Ovary (tissue), 3 donors: ENCODE measurements around the gene ARHGEF37.

ENCODE experiments used
- CTCF ChIP-seq, 3 donors: fragments of 450-650 bp in 2 of 3; fragments of 200-600 bp in 1 of 3; IDR thresholded peaks; one replicate each; pipeline versions ENCODE4 v1.5.1 to v1.8.0; 2016 to 2022; ENCODE audit warnings: antibody characterized with exemption in 3 of 3, mild to moderate bottlenecking in 1 of 3
- EP300 ChIP-seq: sonication (generic); formaldehyde crosslinking; IDR thresholded peaks from one replicate; pipeline ENCODE4 v1.6.1; 2017; ENCODE audit warnings: antibody characterized with exemption
- POLR2A ChIP-seq: fragments of 450-650 bp; IDR thresholded peaks from one replicate; pipeline ENCODE4 v1.6.1; 2017; ENCODE audit warnings: antibody characterized with exemption, mild to moderate bottlenecking, moderate library complexity
- donor health status: DM: no; HTN: no; CAD: no.

DNA sequence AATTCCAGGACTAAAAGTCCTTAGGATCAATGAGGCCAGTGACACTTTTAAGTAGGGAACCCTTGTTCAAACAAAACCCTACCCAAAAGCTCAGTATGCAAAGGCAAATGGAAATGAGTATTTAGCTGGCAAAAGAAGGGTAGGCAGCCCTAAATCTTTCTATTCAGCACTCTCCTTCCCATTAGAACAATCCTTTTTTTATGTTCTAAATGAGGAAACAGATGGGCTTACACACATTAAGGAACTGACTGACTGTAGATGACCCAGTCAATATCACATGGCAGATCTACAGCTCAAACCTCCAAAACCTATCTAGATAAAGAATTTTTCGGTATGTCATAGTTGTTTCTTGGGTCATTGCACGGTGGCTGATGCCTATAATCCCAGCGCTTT, 37.3 kb upstream of the ARHGEF37 start:
- TF ChIP-seq CTCF (IDR thresholded peaks at IDR 0.05) (no peak), POLR2A (no peak), EP300 (no peak)
